Globus pallidus (tissue), 1 donor: ENCODE data around the gene CACNA1H.
"Not testable (repeated sequence)": the region's sequence is repeated elsewhere in the genome, so short reads cannot be mapped to it uniquely, and the experiment has no call there.

Experiments
- DNase-seq: peaks from one replicate; pipeline ENCODE4 v3.0.0-alpha.2; 2015; ENCODE audit warnings: low spot score

The CACNA1H gene

GRCh38 chr16:1193143-1193824 is 40.4 kb downstream of the CACNA1H start:
- no peak for DNase-seq

GRCh38 chr16:1193825-1194581 is 41.1 kb downstream of the CACNA1H start:
- DNase-seq = no peak

GRCh38 chr16:1194665-1195392 is 41.9 kb downstream of the CACNA1H start:
- DNase-seq = no peak

GRCh38 chr16:1195393-1195666 is 42.4 kb downstream of the CACNA1H start:
- DNase-seq = no peak

- DNase-seq = no peak
These were observed 43.6 kb downstream of the CACNA1H start for GRCh38 chr16:1196494-1196893.

GRCh38 chr16:1197237-1197866 is 44.4 kb downstream of the CACNA1H start:
- DNase-seq = no peak

GRCh38 chr16:1198194-1198593 is 45.3 kb downstream of the CACNA1H start:
- DNase-seq = no peak

- not testable (repeated sequence) for DNase-seq
These were observed 45.9 kb downstream of the CACNA1H start for GRCh38 chr16:1198671-1199346.

GRCh38 chr16:1199347-1200013 is 46.6 kb downstream of the CACNA1H start:
- DNase-seq = no peak

- DNase-seq = no peak
These were observed 47.2 kb downstream of the CACNA1H start for GRCh38 chr16:1200014-1200627.

- no peak for DNase-seq
These were observed 48.5 kb downstream of the CACNA1H start for GRCh38 chr16:1201444-1201843.

GRCh38 chr16:1202274-1202673 is 49.4 kb downstream of the CACNA1H start:
- no peak for DNase-seq

GRCh38 chr16:1204933-1205332 is 52.0 kb downstream of the CACNA1H start:
- DNase-seq = no peak

GRCh38 chr16:1206326-1206725 is 53.4 kb downstream of the CACNA1H start:
- no peak for DNase-seq

- DNase-seq = no peak
These were observed 53.9 kb downstream of the CACNA1H start for GRCh38 chr16:1206786-1207185.

GRCh38 chr16:1208239-1208830 is 55.4 kb downstream of the CACNA1H start:
- DNase-seq = no peak

- no peak for DNase-seq
These were observed 56.2 kb downstream of the CACNA1H start for GRCh38 chr16:1209081-1209480.

GRCh38 chr16:1210461-1210860 is 57.6 kb downstream of the CACNA1H start:
- no peak for DNase-seq

- DNase-seq = no peak
These were observed 58.8 kb downstream of the CACNA1H start for GRCh38 chr16:1211451-1212268.
